AG09319 (cell line): ENCODE data around the gene VSIG8.

Experiments used
- DNase-seq: peaks from one replicate; pipeline ENCODE4 v3.0.0-alpha.2; 2010; ENCODE audit warnings: low read depth; ENCODE audit errors: extremely low read depth
- CTCF ChIP-seq: IDR thresholded peaks from 2 replicates; pipeline ENCODE4 v1.5.1; 2011; ENCODE audit warnings: low read depth, mild to moderate bottlenecking, inconsistent platforms, low read length, moderate library complexity

The VSIG8 gene

GRCh38 chr1:159829273-159829634, 33.2 kb downstream of the VSIG8 start:
- TF ChIP-seq CTCF: no peak
- DNase-seq: no peak

- no peak for DNase-seq
- TF ChIP-seq CTCF: no peak
These were observed 33.7 kb downstream of the VSIG8 start for GRCh38 chr1:159828581-159829272.

- DNase-seq: no peak
- no peak for TF ChIP-seq CTCF
These were observed 34.3 kb downstream of the VSIG8 start for GRCh38 chr1:159828176-159828575.

- no peak for TF ChIP-seq CTCF
- no peak for DNase-seq
These were observed 34.9 kb downstream of the VSIG8 start for GRCh38 chr1:159827549-159827948.

GRCh38 chr1:159827102-159827490, 35.4 kb downstream of the VSIG8 start:
- DNase-seq: no peak
- TF ChIP-seq CTCF: no peak

- TF ChIP-seq CTCF: no peak
- no peak for DNase-seq
These were observed 35.9 kb downstream of the VSIG8 start, which contains the start of gene SLAMF8 for GRCh38 chr1:159826441-159827101. Gene SLAMF8 (plus strand): TSS chr1:159826873. CDS start chr1:159826899, 26 bp downstream.

GRCh38 chr1:159825564-159825963, 36.9 kb downstream of the VSIG8 start:
- DNase-seq: no peak
- no peak for TF ChIP-seq CTCF
